Measurements from ENCODE around the gene NAT10. TPM values are rescaled to one million over a fixed set of nuclear protein-coding genes. Genes with fewer than 3 reads are reported as not detected.

NAT10 gene
- total RNA-seq, 3 donors from 2014 or later, result 29.6 to 34.4 (median 30.7) TPM

DNA sequence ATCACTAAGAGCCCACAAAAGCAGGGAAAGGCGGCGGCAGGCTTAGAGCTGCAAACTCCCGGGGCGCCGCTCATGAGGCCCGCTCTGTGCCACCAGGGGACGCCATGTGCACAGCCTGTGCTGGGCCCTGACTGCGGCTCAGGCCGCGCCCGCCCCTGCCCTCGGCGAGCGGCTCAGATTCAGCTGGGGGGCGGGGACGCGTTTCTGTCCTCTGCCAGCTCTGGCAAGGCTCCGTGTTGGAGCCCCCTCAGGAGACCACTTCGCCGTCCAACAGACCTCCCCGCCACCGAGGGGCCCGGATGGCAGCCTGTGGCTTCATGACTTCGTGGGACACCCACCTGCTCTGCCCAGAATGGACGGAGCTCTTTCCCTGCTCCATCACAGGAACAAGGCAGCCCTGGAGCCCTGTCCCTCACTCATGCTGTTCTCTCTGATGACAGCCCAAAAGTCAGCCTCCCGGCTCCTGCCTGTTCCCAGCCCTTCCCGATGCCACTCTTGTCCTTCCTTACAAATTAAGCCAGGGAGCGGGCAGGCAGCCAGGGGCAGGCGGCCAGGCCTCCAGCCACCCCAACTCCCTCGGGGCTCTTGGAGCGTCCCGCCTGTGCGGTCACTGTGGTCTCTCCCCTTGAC, 69.1 kb downstream of the NAT10 start:
- H3K9me3 ChIP-seq, result no peaks in the 10 kb centered on the region
- intact Hi-C loops (cut with DNase I, micrococcal nuclease), result loop anchor here (2.0 kb wide), 2 partner anchors 184 to 186 kb away; partner anchors contain the start of gene ABTB2 (in 1 of the 2)
- H3K36me3 ChIP-seq (ENCODE audit: low read depth), result no peaks in the 10 kb centered on the region
- no peak overlapping the region for H3K4me3 ChIP-seq
- TF ChIP-seq, protein P1, sequence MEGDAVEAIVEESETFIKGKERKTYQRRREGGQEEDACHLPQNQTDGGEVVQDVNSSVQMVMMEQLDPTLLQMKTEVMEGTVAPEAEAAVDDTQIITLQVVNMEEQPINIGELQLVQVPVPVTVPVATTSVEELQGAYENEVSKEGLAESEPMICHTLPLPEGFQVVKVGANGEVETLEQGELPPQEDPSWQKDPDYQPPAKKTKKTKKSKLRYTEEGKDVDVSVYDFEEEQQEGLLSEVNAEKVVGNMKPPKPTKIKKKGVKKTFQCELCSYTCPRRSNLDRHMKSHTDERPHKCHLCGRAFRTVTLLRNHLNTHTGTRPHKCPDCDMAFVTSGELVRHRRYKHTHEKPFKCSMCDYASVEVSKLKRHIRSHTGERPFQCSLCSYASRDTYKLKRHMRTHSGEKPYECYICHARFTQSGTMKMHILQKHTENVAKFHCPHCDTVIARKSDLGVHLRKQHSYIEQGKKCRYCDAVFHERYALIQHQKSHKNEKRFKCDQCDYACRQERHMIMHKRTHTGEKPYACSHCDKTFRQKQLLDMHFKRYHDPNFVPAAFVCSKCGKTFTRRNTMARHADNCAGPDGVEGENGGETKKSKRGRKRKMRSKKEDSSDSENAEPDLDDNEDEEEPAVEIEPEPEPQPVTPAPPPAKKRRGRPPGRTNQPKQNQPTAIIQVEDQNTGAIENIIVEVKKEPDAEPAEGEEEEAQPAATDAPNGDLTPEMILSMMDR (IDR thresholded peaks at IDR 0.05), result peak; percentile 92
- ATAC-seq (peak; percentile 98), DNase-seq (peak; percentile 83 to 93 (median 91))
- H3K4me1 ChIP-seq (ENCODE audit: low read depth), result no peaks in the 10 kb centered on the region

DNA sequence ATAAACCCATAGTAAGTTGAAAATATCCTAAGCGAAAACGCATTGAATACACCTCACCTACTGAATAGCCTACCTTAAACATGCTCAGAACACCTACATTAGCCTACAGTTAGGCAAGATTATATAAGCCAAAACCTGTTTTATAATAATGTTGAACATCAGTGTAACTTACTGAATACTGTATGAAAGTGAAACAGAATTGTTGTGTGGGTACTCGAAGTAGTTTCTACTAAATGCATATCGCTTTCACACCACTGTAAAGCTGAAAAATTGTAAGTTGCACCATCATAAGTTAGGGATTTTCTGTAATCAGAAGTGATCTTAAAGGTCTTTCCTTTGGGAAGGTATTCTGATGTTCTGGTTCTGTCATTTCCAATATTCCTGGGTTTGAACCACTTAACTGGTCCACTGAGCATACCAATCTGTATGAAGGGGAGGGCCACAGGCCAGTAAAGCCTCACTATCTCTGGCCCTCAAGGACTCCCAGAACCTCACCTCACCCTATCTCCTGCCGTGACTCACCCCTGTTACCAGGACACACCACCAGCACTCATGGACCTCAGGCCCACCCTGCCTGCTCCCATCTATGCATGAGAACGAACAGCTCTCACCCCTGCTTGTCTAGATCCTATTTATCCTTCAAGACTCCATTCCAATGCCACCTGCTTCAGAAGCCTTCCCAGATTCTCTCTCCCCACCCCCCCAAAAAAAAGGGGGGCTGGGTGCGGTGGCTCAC, 70.0 kb downstream of the NAT10 start:
- Histone ChIP-seq H3K4me1 (ENCODE audit: low read depth) (no peaks in the 10 kb centered on the region), H3K4me3 (no peak overlapping the region), H3K36me3 (ENCODE audit: low read depth) (no peaks in the 10 kb centered on the region), H3K9me3 (no peaks in the 10 kb centered on the region)
- ATAC-seq (no peak), DNase-seq (no peak)
- TF ChIP-seq, protein P1 (IDR thresholded peaks at IDR 0.05), result no peak
- intact Hi-C loops (cut with DNase I, micrococcal nuclease), result loop anchor here (2.0 kb wide), 2 partner anchors 183 to 185 kb away; partner anchors contain the start of gene ABTB2 (in 1 of the 2)

DNA sequence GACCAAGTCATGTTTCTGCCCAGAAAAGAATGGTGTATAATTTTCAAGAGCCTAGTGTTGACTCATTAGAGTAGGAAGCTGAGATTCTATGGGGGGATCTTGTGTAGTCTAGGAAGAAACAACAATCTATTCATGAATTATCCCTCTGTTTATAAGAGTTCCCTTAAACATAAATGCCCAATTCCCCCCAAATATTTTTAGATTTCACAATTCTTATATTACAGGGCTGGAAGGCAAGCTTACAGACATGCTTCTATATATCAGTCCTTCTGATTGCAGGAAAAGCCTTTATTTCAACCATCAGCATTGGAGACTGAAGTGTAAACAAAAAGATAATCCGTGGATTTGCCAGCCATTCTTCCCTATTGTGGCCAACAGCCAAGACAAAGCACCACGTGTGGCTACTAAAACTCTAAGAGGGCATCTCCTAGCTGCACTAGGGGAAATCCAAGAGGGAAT, 71.4 kb downstream of the NAT10 start:
- DNase-seq (no peak), ATAC-seq (no peak)
- intact Hi-C loops (cut with DNase I, micrococcal nuclease), result no loop called here
- H3K4me3 ChIP-seq, result no peak overlapping the region
- H3K9me3 ChIP-seq, result no peaks in the 10 kb centered on the region
- H3K4me1 ChIP-seq (ENCODE audit: low read depth), result no peaks in the 10 kb centered on the region
- TF ChIP-seq, protein P1 (IDR thresholded peaks at IDR 0.05), result no peak
- no peaks in the 10 kb centered on the region for H3K36me3 ChIP-seq (ENCODE audit: low read depth)

DNA sequence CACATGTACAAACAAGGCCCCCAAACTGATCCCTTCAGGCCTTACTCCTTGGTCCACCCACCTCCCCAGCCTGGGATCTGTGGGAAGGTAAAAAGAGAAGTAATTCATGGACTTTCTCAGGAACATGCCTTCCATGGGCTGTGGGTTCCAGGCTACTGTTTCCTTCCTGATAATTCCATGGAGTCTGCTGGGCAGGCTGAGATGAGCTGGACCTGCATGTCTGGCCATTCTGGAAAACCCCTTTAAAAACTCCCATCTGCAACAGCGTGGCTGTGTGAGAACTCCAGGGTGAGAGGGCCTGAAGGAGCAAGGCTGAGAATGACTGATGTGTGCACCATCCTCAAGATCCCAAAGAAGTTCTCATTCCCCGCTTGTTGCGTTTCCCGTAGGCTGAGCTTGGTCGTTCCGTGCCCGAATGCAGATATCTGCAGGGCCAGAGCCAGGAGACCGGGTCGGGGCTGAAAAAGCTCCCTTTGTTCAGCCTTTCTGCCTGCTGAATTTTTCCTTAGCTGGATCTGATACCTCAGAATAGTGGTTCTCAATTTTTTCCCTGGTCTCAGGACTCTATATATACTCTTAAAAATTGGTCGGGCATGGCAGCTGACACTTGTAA, 72.9 kb downstream of the NAT10 start:
- Histone ChIP-seq H3K9me3 (no peaks in the 10 kb centered on the region), H3K4me3 (no peak overlapping the region), H3K4me1 (ENCODE audit: low read depth) (no peaks in the 10 kb centered on the region), H3K36me3 (ENCODE audit: low read depth) (no peaks in the 10 kb centered on the region)
- DNase-seq, result no peak
- no peak for ATAC-seq
- TF ChIP-seq, protein P1 (IDR thresholded peaks at IDR 0.05), result no peak
- intact Hi-C loops (cut with DNase I, micrococcal nuclease), result no loop called here

DNA sequence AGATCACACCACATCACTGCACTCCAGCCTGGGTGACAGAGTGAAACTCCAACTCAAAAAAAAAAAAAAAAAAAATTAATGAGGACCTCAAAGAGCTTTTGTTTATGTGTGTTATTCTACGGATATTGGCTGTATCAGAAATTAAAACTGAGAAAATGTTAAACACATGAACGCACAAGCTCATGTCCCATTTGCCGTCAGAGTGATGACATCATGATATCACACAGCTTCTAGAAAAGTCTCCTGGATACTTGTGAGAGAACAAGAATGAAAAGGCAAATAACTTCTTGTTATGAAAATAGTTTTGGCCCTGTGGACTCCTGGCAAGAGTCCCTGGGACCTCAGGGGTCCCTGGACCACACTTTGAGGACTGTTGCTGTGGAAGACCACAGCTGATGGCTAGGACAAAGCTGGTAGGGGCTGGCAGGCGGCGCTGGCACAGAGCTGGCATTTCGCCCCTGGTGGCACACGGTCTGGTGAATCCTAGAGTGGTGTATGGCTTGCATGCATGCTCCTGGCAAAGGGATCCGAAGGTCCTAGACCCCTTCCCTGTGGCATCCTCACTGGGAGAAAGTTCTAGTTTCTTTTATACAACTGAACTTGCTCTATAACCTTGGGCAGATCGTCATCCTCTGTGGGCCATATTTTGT, 73.7 kb downstream of the NAT10 start:
- no peaks in the 10 kb centered on the region for H3K9me3 ChIP-seq
- H3K36me3 ChIP-seq (ENCODE audit: low read depth), result no peaks in the 10 kb centered on the region
- H3K4me1 ChIP-seq (ENCODE audit: low read depth), result no peaks in the 10 kb centered on the region
- intact Hi-C loops (cut with DNase I, micrococcal nuclease), result no loop called here
- no peak for DNase-seq
- TF ChIP-seq, protein P1 (IDR thresholded peaks at IDR 0.05), result no peak
- no peak for ATAC-seq
- no peak overlapping the region for H3K4me3 ChIP-seq
